ENCODE data around the gene DDX51.

The DDX51 gene, protein sequence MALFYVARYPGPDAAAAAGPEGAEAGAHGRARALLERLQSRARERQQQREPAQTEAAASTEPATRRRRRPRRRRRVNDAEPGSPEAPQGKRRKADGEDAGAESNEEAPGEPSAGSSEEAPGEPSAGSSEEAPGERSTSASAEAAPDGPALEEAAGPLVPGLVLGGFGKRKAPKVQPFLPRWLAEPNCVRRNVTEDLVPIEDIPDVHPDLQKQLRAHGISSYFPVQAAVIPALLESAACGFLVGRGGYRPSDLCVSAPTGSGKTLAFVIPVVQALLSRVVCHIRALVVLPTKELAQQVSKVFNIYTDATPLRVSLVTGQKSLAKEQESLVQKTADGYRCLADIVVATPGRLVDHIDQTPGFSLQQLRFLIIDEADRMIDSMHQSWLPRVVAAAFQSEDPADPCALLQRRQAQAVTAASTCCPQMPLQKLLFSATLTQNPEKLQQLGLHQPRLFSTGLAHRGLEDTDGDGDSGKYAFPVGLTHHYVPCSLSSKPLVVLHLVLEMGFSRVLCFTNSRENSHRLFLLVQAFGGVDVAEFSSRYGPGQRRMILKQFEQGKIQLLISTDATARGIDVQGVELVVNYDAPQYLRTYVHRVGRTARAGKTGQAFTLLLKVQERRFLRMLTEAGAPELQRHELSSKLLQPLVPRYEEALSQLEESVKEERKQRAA

DNA sequence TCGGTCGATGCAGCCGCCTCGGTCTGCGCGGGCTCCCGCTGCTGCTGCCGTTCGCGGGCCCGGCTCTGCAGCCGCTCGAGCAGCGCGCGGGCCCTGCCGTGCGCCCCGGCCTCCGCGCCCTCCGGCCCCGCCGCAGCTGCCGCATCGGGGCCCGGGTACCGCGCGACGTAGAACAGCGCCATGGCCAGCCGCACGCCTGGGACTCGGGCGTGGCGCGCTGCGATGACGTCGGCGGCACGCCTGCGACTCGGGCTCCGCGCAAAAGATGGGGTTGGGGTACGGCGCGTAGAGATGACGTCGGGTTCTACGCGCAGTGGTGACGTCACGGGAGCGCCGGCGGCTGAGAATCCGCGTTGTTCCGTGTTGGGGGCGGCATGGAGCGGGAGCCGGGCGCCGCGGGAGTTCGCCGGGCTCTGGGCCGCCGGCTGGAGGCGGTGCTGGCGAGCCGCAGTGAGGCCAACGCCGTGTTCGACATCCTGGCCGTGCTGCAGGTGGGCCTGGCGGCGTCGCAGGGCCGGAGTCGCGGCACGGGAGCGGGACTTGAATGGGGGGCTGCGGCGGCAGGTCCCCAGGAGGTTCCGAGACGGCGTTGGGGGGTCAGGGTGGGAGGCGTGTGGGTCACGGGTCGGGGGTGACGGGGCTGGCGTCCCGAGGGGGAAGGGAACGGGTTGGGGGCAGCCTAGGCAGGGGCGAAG, at the start of gene DDX51, which contains the start of gene NOC4L:
TSS of gene DDX51 (minus strand) at position 205 of the 695 bp plus-strand sequence. CDS start at position 182, 23 bp downstream.
TSS of gene NOC4L (plus strand) at position 343 of the 695 bp plus-strand sequence. CDS start at position 375, 32 bp downstream.
- DNase-seq (ENCODE audit: low read depth): peak; percentile 92

DNA sequence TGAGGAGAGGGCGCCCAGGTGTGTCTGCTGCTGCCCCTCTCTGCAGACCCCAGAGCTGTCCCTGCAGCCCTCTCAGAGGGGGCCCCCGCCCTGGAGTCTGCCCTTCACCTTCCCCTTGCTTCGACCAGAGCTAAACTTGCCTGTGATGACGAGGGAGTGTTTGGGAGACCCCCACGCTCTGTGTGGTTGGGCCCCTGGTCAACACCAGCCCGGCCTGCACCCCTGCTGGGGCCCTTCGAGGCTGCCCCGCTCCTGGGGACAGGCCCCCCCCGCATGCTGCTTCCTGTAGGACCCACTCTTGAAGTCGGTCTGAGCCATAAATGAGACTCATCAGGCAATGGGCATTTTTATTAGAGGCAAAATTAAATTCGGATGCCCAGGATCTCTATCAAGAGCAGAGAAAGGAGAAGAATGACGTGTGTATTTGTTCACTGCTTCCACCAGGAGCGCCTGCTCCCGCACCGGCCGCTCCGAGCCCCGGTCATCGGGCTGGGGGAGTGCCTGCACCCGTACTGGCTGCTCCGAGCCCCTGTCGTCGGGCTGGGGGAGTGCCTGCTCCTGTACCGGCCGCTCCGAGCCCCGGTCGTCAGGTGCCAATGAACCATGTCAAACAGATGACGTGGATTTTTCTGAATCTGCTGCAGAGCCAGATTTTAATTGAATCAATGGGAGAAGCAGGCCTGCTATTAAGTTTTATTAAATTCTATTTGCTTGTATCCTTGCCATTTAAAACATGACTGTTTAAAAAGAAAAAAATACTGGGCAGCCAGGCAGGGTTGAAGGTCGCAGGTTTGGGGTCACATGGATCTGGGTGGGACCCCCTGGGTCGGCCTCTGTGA, 47.8 kb upstream of the DDX51 start:
- no peak for DNase-seq (ENCODE audit: low read depth)

DNA sequence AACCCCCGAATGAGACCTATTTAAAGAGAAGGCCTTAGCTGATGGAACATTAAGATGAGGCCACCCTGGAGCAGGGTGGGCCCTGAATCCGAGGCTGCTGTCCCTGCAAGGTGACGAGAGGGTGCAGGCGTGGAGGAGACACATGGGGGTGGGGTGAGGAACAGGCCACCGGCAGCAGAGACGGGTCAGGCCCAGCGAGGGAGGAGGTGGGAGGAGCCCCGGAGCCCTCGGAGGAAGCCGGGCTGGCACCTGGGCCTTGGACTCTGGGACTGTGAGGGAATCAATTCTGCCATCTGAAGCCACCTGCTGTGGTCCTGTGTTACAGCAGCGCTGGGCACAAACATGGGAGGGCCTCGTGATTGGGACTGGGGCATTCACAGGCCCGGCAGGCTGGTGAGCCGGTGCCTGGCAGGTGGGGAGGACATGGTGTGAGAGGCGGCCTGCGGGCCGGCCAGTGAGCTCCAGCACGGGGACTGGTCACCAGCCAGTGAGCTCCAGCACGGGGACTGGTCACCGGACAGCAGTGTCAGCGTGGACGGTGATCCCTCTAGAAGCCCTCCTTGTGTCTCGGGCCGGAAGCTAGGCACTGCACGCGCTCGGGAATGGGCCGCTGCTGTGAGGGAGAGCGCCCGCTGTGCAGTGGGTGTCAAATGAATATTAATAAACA, 46.8 kb upstream of the DDX51 start:
- DNase-seq (ENCODE audit: low read depth): no peak

DNA sequence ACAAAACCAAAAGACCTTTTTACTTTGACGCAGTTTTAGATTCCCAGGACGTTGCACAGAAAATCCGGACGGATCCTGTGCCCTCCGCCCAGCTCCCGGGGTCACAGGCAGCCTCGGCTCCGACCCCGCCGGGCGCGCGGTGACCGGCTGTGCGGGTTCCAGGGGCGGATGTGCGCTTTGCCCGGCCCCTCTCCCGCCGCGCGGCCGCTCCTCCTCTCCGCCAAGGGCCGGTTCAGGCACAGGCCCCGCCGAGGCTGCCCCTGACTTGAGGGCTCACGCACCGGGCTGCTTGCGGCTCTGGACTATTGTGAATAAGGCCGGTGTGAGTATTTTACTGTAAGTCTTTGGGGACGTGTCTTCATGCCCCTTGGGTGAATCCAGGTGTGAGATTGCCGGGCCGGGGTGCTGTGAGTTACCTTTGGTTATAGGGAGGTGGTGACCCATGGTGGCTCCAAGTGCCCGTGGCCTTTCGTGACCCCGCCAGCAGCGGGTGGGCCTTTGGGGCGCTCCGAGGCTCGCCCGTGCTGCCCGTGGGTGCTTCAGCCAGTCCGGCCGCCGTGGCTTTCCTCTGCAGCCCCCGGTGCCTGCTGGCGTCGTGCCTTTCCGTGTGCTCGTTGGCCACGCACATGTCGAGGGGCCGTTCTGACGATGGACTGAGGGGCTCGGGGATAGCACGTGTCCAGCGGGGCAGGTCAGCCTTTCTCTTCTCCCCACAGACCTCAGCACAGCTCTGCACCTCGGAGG, 46.1 kb upstream of the DDX51 start:
- no peak for DNase-seq (ENCODE audit: low read depth)

DNA sequence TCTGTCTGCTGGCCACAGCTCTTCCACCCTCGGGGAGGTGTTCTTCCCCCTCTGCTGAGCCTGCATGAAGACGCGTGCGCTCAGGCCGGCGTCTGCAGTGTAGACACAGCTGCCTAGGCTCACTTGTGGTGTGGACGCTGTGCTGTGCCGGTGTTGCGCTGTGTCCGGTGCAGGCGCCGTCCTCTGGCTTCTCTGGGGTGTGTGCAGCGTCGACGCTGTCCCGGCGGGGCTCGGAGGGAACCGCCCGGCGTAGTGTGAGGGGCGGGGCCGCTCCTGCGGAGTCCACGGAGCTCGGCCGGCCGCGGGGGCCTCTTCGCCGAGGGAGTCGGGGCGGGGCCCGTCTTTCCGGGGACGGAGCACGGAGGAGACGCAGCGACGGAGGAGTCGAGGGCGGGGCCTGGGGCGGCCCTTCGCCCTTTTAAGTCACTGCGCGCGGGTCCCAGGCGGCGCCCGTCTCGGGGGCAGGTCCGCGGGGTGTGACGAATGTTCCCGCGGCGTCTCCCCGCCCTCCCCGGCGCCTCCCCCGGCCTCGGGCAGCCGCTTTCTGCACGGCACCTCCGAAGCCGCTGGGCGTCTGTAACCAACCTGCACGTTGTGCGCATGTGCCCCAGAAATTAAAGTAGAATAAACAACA, 45.4 kb upstream of the DDX51 start:
- DNase-seq (ENCODE audit: low read depth): peak; percentile 93

DNA sequence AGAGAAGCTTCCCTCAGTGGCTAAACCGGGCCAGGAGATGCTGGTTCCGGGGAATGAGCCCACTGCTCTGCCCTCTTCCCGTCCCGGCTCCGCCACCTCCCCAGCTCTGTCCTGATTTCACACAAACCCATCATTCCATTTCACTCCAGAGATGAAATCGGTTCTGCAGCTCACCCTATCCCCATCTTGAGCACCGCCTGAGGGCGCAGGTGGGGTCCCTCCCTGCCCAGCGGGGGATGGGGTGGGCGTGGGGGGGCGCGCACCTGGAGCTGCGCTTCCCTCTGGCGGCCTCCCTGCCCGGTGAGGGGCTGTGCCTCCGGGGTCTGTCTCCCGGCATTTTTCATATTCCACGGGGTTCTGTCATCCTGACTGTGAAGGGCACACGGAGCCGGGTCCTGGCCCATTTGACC, 44.8 kb upstream of the DDX51 start:
- no peak for DNase-seq (ENCODE audit: low read depth)

DNA sequence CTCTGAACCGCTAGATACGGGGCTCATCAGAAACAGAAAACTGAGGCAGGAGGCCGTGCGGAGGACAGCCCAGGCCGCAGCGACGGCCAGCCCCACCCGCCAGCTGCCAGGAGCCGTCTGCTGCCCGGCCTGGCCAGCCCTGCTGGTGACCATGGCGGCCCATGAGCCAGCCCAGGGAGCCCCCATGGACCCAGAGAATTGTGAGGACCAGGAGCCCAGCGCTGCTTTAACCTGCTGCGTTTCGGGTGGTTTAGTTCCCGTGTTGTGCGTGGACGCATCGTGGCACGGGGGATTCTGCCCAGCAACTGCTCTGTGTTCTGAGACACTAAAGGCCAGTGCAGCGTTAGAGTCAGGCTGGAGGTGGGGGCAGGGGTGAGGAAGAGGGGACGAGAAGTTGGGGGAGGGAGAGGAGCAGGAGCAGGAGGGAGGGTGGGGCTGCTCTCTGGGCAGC, 44.4 kb upstream of the DDX51 start:
- DNase-seq (ENCODE audit: low read depth): no peak

DNA sequence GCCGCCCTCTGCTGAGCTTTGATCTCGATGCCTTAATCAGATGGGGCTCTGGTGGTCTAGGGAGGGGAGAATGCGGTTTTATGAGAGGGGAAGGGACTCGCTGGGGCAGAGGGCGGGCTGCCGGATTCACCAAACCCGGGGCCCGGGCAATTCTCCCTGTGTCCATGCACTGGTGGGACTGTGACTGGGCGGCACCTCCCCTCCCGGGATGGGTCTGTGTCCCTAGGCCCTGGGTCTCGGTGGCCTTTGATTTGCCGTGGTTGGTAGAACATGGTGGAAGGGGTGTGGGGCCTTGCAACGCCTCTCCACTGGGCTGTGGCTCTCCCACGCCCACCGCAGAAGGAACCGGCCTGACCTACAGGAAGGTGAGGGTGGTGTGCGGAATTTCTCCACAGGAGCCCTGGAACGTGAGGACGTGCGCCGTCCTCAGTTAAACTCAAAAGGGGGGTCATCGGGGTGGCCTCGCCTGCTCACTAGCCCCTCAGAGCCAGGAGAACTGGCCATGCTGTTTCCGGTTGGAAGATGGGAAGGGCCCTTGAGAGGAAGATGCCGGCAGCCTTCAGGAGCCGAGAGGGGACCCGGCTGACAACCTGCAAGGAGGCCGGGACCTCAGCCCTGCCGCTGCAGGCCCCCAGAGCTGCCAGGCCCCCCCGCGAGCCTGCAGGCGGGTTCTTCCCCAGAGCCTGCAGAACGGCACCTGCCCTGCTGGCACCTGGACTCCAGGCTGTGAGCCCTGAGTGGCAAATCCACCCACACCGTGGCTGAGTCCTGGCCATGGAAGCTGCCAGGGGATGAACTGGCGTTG, 43.7 kb upstream of the DDX51 start:
- no peak for DNase-seq (ENCODE audit: low read depth)

DNA sequence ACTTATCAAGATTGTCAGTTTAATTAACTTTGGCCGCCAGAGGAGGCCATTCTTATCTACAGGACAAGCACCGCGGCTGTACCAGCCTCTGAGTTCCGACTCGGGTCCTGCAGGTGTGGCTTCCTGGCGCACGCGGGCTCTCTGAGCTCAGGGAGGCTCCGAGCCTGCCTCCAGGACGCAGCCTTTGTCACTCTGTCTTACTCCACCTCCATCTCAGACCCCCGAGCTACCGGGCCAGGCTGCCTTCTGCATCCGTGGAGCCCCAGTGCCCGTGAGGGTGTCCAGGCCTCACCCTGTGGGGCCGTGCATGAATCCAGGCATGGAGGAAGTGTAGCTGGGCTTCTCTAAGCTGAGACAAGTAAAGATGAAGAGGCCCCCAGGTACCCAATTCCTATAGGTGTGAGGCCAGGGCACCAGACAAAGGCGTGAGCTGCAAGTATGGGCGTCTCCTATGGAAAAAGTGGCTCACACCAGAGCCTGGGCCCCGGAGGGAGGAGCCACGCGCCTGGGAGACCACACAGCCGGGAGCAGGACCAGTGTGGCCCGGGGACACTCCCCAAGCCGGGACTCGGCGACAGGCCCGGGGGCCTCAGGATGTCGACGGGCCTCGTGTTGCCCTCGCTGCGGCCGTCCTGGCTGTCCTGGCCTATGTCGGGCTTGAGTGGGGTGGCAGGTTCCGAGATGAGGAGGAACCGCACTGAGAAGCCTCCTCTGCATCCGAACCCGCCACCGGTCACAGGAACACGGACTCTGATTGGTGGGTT, 42.9 kb upstream of the DDX51 start:
- DNase-seq (ENCODE audit: low read depth): no peak

DNA sequence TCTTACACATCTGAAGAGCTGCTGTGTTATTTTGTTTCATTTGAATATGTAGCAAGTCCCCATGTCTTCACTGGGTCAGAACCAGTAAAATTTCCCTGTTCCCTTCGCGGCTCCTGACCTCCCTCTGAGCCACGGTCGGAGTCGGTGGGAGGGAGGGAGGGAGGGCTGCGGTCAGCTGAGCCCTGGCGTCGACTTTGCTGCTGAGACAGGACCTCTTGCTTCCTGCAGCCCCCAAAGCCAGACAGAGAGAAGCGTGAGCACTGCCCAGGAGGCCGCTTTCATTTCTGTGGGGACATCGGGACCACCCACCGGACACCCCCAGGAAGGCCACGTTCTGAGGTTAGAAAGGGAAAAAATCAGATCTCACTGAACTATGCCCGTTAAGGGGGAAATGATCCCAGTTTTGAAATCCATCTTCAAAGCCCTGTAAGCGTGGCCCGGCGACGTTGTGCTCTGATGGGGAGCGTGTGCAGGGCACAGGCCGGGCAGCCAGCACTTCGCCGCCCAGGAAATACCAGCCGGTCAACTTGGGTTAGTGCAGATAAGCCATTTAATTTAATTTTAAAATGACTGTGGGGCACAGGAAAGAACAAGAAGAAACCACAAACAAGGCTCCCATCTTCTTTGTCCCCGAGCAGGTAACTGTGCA, 42.2 kb upstream of the DDX51 start:
- DNase-seq (ENCODE audit: low read depth): no peak

DNA sequence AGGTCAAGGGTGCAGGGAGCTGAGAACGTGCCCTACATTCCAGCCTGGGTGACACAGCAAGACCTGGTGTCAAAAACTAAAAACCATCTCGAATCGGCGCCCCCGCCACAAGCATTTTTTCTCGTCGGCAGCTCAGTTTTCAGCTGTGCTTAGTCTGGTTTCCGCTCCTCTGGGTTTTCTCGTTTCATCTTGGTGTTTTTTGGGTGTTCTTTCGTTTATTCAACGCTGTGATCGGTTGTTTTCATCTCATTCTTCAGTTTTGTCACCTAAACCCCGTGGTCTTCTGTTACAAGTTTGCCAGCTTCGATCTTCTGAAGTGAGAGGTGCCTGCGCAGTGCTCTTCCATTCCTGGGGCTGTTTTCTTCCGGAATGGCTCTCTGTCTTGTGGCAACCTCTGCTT, 41.6 kb upstream of the DDX51 start:
- no peak for DNase-seq (ENCODE audit: low read depth)

DNA sequence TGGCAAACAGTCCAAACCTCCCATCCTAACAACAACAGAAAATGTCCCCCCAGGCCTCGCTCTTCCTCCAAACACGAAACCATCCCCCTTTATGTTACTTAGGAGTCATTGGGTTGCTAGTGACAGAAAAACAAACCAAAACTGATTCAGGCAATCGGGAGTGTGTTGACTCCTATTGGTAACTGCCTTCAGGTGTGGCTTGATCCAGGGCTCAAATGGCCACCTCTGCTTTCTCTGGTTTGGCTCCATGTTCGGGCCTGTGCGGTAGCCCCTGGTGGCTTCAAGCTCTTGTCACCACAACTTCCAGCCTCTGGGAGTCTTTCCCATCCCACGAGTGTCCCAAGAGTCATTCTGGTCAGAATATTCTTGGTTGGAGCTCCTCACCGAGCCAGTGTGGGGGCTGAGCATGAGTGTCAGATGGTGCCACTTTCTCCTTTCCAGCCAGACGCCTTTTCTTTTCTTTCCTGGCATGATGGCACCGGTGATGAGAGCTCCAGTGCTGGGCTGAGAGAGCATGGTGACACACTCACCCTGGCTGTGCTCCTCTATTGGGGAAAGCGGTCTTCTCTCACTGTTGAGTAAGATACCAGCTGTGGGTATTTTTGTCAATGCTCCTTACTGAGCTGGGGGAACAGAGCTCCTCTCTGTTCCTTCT, 38.7 kb upstream of the DDX51 start:
- DNase-seq (ENCODE audit: low read depth): no peak

DNA sequence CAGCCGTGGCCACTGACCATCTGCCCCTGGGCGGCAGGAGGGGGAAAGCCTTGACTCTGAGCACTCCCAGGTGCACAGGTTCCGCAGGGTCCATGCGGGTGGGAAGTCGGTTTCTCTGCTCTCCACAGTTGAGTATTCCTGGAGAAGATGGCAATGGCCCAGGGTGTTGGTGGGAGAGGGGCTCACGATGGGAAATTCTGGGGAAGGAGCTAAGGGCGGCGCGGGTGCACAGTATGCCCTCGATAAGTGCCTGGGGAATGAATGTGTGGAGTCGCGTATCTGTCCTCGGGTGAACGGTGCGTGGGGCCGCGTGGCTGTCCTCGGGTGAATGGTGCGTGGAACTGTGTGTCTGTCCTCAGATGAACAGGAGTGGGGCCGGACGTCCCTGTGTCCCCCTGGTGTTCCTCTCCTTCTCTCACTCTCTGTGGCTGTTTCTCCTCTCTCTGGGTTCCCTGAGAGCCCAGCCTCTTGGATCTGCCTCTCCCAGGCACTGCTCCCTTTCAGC, 38.1 kb upstream of the DDX51 start:
- DNase-seq (ENCODE audit: low read depth): no peak

DNA sequence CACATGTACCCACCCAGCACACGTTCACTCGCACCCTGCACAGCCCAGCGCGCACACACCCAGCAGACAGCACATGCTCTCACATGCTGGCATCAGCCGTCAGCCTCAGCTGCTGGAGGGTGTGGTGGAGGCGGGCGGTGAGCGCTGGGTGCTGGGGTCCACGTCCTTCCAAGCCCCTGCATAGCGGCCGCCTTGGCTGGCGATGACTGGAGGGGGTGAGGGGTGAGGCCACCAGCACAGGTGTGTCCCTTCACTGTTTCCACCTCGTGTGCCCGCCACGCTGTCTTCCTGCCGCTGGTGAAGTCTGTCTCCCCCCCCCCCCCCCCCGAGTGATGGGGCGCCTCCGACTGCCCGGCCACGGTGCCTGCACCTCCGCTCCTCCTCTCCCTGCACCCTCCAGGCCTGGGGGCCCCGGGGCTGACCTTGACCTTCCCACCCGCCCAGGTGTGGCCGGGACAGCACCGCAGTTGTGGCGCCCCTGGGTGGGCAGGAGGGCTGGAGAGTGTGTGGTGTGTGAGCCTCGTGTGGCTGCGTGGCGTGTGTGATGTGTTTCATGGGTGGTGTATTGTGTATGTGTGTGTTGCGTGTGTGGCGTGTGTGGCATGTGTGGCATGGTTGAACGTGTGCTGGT, 37.6 kb upstream of the DDX51 start:
- DNase-seq (ENCODE audit: low read depth): no peak

DNA sequence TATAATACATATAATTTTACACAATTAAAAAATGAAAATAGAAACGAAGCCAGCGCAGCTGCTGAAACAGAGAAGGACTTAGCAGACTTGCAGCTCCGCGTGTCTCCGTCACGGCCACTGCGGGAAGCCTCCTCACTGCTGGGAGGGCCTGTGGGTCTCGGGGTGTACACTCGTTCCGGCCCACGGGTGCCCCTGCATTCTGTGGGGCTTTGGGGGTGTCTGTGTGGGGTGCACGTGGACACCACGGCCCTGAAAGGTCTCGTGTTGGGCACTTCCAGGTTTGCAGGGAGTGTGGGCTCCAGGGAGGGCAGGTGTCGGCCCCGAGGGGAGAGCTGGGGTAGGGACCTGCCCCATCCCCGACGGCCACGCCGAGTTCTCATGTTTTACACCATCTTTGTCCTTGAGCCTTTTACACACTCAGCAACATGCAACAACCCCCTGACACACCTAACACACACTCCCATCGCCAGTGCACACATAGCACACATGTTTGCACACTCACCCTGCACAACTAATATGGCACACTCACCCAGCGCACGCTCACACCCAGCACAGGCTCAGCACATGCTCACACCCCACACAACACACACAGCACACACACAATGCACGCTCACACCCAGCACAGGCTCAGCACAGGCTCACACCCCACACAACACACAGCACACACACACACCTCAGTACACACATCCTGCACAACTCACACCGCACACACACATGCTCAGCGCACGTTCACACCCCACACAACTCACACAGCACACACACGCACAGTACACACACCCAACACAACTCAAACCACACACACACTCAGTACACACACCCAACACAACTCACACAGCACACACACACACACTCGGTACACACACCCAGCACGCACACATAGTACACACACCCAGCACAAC, 36.8 kb upstream of the DDX51 start:
- no peak for DNase-seq (ENCODE audit: low read depth)

All from T-helper 22 cell (primary cell).